Erythroblast (primary cell): ENCODE results near the gene GRIK4.

Experiments
- GATA1 ChIP-seq: IDR thresholded peaks from 2 replicates; pipeline ENCODE4 v1.6.1; 2011; ENCODE audit warnings: low read depth, mild to moderate bottlenecking, control low read depth, low read length, moderate library complexity
- POLR2A ChIP-seq: IDR thresholded peaks from 2 replicates; pipeline ENCODE4 v1.6.1; 2011; ENCODE audit warnings: mild to moderate bottlenecking, low read length

DNA sequence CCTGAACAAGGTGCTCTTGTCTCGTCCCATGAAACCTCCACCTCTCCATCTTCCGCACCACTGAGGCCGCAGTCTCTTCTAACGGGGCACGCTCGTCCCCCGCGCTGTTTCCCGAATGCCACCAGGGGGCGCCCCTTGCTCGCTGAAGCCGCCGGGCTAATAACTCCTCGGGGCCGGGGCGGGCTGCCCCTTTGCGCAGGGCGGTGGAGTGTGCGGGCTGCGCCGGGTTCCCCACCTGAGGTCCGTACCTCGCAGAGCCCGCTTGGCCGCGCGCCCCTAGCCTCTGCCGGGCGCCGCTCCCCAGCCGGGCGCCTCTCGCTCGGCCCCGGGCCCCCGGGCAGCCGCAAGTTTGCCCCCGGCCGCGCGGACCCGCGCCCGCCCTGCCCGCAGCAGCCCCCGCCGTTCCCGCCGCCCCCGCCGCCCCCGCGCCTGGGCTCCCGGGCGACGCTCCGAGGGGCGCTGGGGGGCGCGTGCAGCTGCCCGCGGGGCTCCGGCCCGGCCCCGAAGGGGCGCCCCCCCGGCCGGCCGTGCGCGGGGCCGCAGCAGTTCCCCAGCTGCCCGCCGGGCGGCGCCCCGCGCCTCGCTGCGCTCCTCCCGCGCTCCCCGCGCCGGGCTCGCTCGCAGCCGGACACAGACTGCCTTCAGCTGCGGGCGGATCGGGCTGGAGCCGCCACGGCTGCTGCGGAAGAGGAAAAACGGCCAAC lies at the start of gene GRIK4:
- TF ChIP-seq POLR2A (no peak), GATA1 (no peak)
